ENCODE data around the gene PXN. TPM values are rescaled to one million over a fixed set of nuclear protein-coding genes. Genes with fewer than 3 reads are reported as not detected.

Gene PXN
- total RNA-seq, 4 donors from 2014 or later = 54.1 to 93.1 (median 65.0) TPM

DNA sequence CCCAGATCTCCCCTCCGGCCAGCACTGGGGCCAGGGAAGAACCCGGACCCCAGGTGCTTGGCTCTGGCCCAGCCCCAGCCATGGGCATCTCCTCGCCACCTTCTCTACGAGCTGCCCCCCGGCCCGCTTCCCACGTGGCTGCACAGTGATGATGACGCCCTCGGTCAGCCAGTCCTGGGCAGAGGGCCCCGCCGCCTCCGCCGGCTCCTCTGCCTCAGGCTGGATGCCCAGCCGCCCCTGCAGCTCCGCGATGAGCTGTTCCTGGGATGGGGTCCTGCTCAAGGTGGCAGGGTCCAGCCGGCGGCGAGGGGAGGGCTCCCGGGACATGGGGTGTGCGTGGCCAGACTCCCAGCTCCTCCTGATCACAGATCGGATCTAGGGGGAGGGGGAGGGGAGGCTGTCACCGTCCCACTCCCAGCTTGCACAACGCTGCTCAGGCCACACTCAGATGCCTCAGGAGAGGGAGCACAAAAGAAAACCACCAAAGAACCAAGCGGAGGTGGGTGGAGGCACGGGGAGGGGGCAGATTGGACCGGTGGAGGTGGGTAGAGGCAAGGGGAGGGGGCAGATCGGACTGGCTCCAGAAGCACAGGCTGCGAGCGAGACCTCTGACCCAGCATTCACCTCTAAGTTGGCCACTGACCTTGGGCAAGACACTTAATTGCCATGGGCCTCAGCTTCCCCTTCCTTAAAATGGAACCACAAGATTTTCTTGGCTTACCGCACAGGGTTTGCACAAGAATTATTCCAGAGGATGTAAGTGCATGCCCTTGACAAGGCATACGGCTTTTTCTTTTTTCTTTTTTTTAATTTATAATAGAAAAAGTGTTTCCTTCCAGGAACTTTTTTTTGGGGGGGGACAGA, 48.6 kb downstream of the PXN start:
- TF ChIP-seq, protein P1, sequence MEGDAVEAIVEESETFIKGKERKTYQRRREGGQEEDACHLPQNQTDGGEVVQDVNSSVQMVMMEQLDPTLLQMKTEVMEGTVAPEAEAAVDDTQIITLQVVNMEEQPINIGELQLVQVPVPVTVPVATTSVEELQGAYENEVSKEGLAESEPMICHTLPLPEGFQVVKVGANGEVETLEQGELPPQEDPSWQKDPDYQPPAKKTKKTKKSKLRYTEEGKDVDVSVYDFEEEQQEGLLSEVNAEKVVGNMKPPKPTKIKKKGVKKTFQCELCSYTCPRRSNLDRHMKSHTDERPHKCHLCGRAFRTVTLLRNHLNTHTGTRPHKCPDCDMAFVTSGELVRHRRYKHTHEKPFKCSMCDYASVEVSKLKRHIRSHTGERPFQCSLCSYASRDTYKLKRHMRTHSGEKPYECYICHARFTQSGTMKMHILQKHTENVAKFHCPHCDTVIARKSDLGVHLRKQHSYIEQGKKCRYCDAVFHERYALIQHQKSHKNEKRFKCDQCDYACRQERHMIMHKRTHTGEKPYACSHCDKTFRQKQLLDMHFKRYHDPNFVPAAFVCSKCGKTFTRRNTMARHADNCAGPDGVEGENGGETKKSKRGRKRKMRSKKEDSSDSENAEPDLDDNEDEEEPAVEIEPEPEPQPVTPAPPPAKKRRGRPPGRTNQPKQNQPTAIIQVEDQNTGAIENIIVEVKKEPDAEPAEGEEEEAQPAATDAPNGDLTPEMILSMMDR (IDR thresholded peaks at IDR 0.05; ENCODE audit: low read depth) = no peak

DNA sequence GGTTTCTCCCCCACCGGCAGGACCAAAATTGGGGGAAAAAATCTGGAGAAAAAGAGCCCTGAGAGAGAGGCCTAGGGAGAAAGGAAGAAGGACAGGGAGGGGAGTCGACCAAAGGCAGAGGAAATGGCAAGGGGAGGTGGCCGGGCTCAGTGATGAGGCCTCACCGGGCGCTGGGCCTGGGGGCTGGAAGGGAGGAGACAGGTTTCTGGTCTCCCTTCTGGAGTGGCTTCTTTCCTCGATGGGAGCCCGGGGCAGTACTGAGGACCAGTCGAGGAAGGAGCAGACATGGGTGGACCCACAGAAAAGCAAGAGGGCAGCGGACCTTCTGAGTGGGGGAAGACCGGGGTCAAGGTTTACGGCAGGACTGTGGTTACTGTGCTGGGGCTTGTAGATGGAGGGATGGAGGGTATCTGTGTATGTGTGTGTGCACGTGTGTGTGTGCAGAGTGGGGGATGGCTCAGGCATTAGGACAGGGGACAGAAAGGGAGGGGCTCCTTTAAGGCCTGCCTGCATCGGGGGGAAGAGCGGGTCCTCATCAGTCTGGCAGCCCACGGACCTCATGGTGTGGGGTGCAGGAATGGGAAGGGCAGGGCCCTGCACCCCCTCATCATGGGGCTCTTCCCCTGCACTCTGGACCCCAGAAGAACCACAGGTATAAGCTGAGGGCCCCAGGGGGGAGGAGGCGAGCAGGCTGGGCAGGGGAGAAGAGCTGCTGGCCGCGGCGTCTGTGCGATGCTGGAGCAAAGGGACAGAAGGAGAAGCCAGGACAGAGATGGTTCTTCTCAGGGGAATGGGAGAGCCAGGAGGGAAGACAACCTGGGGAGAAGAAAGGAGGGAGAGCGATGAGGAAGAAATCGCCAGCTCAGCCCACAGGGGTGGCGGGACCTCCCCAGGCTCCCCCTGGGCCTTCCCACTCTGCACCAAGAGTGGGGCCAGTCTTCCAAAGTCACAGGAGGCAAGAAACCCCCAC, 49.5 kb downstream of the PXN start:
- TF ChIP-seq, protein P1 (IDR thresholded peaks at IDR 0.05; ENCODE audit: low read depth) = no peak

DNA sequence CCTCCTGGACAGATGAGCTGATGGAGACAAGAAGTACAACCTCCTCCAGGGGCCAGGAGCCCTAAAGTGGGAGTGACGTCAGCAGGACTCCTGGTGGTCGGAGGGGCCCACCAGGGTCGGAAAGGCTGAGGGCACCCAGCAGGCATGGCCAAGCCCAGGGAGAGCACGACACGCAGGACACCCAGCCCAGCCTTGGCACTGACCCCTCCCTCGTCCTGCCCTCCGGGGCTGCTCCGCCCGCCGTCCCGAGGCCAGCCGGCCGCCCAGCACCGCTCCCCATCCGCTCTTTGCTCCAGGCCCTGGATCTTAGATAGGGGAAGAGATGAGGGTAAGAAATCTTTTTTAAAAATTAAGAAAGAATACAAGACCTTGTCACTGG, 50.2 kb downstream of the PXN start:
- TF ChIP-seq, protein P1 (IDR thresholded peaks at IDR 0.05; ENCODE audit: low read depth) = no peak

DNA sequence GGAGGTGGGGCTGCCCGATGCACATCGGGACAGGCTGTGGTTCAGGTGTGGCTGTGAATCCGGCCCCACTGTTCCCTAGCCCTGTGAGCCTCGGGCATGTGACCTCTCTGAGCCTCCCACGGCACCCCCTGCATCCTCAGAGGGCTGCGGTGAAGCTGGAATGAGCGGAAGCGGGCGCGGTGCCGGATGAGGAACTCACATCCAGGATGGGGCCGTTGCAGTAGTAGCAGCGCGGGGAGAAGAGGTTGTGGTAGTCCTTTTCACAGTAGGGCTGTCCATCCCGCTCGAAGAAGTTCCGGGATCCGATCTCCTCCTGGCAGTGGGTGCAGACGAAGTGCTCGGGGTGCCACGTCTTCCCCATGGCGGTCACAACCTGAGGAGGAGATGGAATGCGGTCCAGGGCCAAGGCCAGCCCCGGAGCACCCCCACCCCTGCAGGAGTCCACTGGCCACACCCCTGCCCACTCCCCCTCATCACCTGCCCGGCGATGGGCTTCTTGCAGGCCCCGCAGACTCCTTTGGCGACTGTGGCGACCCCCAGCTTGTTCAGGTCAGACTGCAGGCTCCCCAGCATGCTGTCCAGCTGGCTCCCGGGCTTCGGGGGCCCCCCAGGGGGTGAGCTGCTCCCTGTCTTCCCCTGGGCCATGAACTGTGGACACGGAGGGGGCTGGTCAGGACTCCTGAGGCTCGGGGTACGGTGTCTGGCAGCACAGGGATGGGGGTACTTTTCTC, 50.7 kb downstream of the PXN start:
- TF ChIP-seq, protein P1 (IDR thresholded peaks at IDR 0.05; ENCODE audit: low read depth) = no peak

DNA sequence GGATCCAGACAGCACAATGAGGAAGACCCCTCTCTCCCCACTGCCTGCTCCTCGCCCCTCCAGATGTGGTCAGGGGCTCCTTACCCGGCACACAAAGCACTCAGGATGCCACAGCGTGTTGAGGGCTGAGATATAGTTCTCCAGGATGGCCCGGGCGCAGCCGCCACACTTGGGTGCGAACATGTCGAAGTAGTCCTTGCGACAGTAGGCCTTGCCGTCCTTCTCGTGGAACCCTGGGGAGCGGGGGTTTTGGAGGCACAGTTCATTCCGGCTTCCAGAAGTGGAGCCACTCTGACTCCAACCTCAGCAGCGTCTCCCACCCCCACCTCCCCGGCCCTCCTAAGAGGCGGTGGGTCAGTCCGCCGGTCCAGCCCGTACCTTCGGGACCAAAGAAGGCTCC, 51.8 kb downstream of the PXN start:
- TF ChIP-seq, protein P1 (IDR thresholded peaks at IDR 0.05; ENCODE audit: low read depth) = no peak

DNA sequence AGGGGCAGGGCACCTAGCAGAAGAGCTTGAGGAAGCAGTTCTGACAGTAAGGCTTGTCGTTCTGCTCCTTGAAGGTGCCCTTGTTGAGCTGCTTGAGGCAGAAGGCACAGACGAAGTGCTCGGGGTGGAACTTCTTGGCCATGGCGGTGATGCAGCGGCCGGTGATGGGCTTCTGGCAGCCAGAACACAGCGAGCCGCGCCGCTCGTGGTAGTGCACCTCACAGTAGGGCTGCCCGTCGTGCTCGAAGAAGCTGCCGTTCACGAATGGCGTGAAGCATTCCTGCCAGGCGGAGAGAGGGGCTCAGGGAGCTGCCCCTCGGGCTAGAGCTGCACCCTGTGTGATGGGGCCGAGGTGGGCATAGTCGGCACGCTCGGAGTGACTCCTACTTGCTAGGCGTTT, 53.2 kb downstream of the PXN start:
- TF ChIP-seq, protein P1 (IDR thresholded peaks at IDR 0.05; ENCODE audit: low read depth) = no peak
